DND-41 (cell line): ENCODE data around the gene CRYBG1.

Experiments used
- ATAC-seq: fragments of 200-7000 bp; cut with Tn5 transposase; 3 replicates; pipeline ENCODE4 v1.9.1; 2021; ENCODE audit warnings: low read depth; ENCODE audit not compliant: insufficient read depth
- DNase-seq: peaks from one replicate; pipeline ENCODE4 v3.0.0-alpha.2; 2020
- H2AFZ ChIP-seq: 2 replicates; pipeline ENCODE4 v1.6.0; 2012; ENCODE audit warnings: low read depth, low read length
- H3K27ac ChIP-seq: 2 replicates; pipeline ENCODE4 v1.5.1; 2012; ENCODE audit warnings: low read length, inconsistent platforms
- H3K27me3 ChIP-seq: fragments of 200-600 bp; sonication (generic); 2 replicates; pipeline ENCODE4 v1.6.0; 2012; ENCODE audit warnings: low read length, mild to moderate bottlenecking, inconsistent platforms; ENCODE audit not compliant: insufficient read depth, poor library complexity
- H3K36me3 ChIP-seq: 2 replicates; pipeline ENCODE4 v1.5.1; 2012; ENCODE audit warnings: low read length, inconsistent platforms; ENCODE audit not compliant: insufficient read depth
- H3K4me1 ChIP-seq: 2 replicates; pipeline ENCODE4 v1.5.1; 2012; ENCODE audit warnings: mild to moderate bottlenecking, low read length; ENCODE audit not compliant: insufficient read depth
- H3K4me2 ChIP-seq: 2 replicates; pipeline ENCODE4 v1.6.0; 2012; ENCODE audit warnings: mild to moderate bottlenecking, moderate library complexity, low read length, inconsistent platforms; ENCODE audit not compliant: insufficient read depth
- H3K4me3 ChIP-seq, 2 experiments: fragments of 200-600 bp in 1 of 2; shearing (Covaris generic) in 1 of 2; 2 replicates each; pipeline ENCODE4 v1.5.1; 2012 to 2016; ENCODE audit warnings: inconsistent platforms in 2 of 2, low read length in 2 of 2, mild to moderate bottlenecking in 2 of 2, low read depth in 1 of 2, moderate library complexity in 1 of 2
- H3K79me2 ChIP-seq: 2 replicates; pipeline ENCODE4 v1.6.0; 2012; ENCODE audit warnings: low read length, inconsistent platforms; ENCODE audit not compliant: insufficient read depth
- H3K9ac ChIP-seq: 2 replicates; pipeline ENCODE4 v1.6.0; 2012; ENCODE audit warnings: low read depth, mild to moderate bottlenecking, inconsistent platforms, low read length, moderate library complexity
- H3K9me3 ChIP-seq: 2 replicates; pipeline ENCODE4 v1.5.1; 2012; ENCODE audit warnings: low read length, moderate library complexity, mild to moderate bottlenecking, inconsistent platforms; ENCODE audit not compliant: insufficient read depth, severe bottlenecking
- H4K20me1 ChIP-seq: 2 replicates; pipeline ENCODE4 v1.6.0; 2012; ENCODE audit warnings: low read length; ENCODE audit not compliant: insufficient read depth
- CTCF ChIP-seq: IDR thresholded peaks from 2 replicates; pipeline ENCODE4 v1.5.1; 2012; ENCODE audit warnings: borderline replicate concordance, low read length, moderate library complexity, mild to moderate bottlenecking; ENCODE audit not compliant: poor library complexity, severe bottlenecking; ENCODE audit errors: extremely low read depth
- EZH2 ChIP-seq: IDR thresholded peaks from 3 replicates; pipeline ENCODE4 v1.6.1; 2012; ENCODE audit warnings: borderline replicate concordance, low read depth, mild to moderate bottlenecking, moderate library complexity, low read length, inconsistent platforms; ENCODE audit not compliant: severe bottlenecking

CRYBG1 gene

GRCh38 chr6:106448000-106448426 lies 87.5 kb downstream of the CRYBG1 start:
- no peak for ATAC-seq
- DNase-seq, result no peak
- no peak overlapping the region for H2AFZ ChIP-seq

GRCh38 chr6:106450653-106451052 lies 90.1 kb downstream of the CRYBG1 start:
- Histone ChIP-seq H3K9ac (no peak overlapping the region), H4K20me1 (no peaks in the 10 kb centered on the region), H3K4me1 (no peaks in the 10 kb centered on the region), H3K4me2 (no peak overlapping the region), H3K36me3 (no peaks in the 10 kb centered on the region), H3K9me3 (no peaks in the 10 kb centered on the region), H3K27ac (no peak overlapping the region), H3K79me2 (no peaks in the 10 kb centered on the region), H3K4me3 (no peak overlapping the region), H2AFZ (no peak overlapping the region), H3K27me3 (peaks cover 11% of the 10 kb centered on the region)
- no peak for TF ChIP-seq CTCF
- TF ChIP-seq EZH2, result no peak
- ATAC-seq (no peak), DNase-seq (no peak)

More at GRCh38 chr6:106448000-106448426, 87.5 kb downstream of the CRYBG1 start:
- Histone ChIP-seq H3K9me3 (no peaks in the 10 kb centered on the region), H3K9ac (no peak overlapping the region), H3K27ac (no peak overlapping the region), H3K27me3 (peaks cover 5% of the 10 kb centered on the region), H3K4me3 (no peak overlapping the region), H3K79me2 (no peaks in the 10 kb centered on the region), H3K36me3 (no peaks in the 10 kb centered on the region), H4K20me1 (no peaks in the 10 kb centered on the region), H3K4me1 (no peaks in the 10 kb centered on the region), H3K4me2 (no peak overlapping the region)
- TF ChIP-seq CTCF (no peak), EZH2 (no peak)

GRCh38 chr6:106451439-106451838 lies 90.9 kb downstream of the CRYBG1 start:
- ATAC-seq, result no peak
- no peak overlapping the region for H3K9ac ChIP-seq
- no peaks in the 10 kb centered on the region for H3K9me3 ChIP-seq
- H3K36me3 ChIP-seq, result no peaks in the 10 kb centered on the region
- no peak overlapping the region for H3K27ac ChIP-seq
- H3K4me2 ChIP-seq, result no peak overlapping the region
- TF ChIP-seq EZH2 (no peak), CTCF (no peak)
- no peaks in the 10 kb centered on the region for H3K79me2 ChIP-seq
- no peaks in the 10 kb centered on the region for H3K4me1 ChIP-seq
- no peak for DNase-seq
- peaks cover 15% of the 10 kb centered on the region for H3K27me3 ChIP-seq
- H4K20me1 ChIP-seq, result no peaks in the 10 kb centered on the region
- H3K4me3 ChIP-seq, result no peak overlapping the region
- H2AFZ ChIP-seq, result no peak overlapping the region

GRCh38 chr6:106452628-106453027 lies 92.1 kb downstream of the CRYBG1 start:
- ATAC-seq, result no peak
- DNase-seq, result no peak
- peaks cover 18% of the 10 kb centered on the region for H3K27me3 ChIP-seq
- H3K9me3 ChIP-seq, result no peaks in the 10 kb centered on the region
- H3K9ac ChIP-seq, result no peak overlapping the region
- H3K79me2 ChIP-seq, result no peaks in the 10 kb centered on the region
- no peak for TF ChIP-seq EZH2
- no peak for TF ChIP-seq CTCF
- no peak overlapping the region for H3K27ac ChIP-seq
- no peaks in the 10 kb centered on the region for H4K20me1 ChIP-seq
- H3K36me3 ChIP-seq, result no peaks in the 10 kb centered on the region
- no peak overlapping the region for H2AFZ ChIP-seq
- no peaks in the 10 kb centered on the region for H3K4me1 ChIP-seq
- no peak overlapping the region for H3K4me3 ChIP-seq
- H3K4me2 ChIP-seq, result no peak overlapping the region
